ENCODE measurements around the gene MAP3K5.

MAP3K5 gene

GRCh38 chr6:136826216-136826615, 33.9 kb upstream of the MAP3K5 start:
- Histone ChIP-seq H2AFZ (ENCODE audit: low read length) (no peak overlapping the region), H3K79me2 (ENCODE audit: insufficient read depth, low read length) (no peaks in the 10 kb centered on the region), H4K20me1 (ENCODE audit: insufficient read depth, low read length) (no peaks in the 10 kb centered on the region), H3K4me2 (ENCODE audit: low read length) (no peak overlapping the region), H3K27me3 (ENCODE audit: insufficient read depth, low read length) (no peaks in the 10 kb centered on the region), H3K4me3 (ENCODE audit: low read depth, low read length, poor library complexity, severe bottlenecking) (no peak overlapping the region), H3K9me3 (ENCODE audit: low read length) (peaks cover 3% of the 10 kb centered on the region; the same call in 1 of the 2 replicates), H3K9me2 (ENCODE audit: low read depth, low read length) (no peaks in the 10 kb centered on the region), H3K4me1 (ENCODE audit: insufficient read depth, low read length, severe bottlenecking) (peaks cover 15% of the 10 kb centered on the region), H3F3A (ENCODE audit: insufficient read depth, low read length) (no peaks in the 10 kb centered on the region), H3K9ac (ENCODE audit: low read length) (no peak overlapping the region), H3K27ac (ENCODE audit: low read depth, low read length, poor library complexity, severe bottlenecking) (no peak overlapping the region), H3K36me3 (ENCODE audit: insufficient read depth, low read length) (peaks cover 56% of the 10 kb centered on the region)
- TF ChIP-seq CTCF (IDR thresholded peaks at IDR 0.05; ENCODE audit: low read length), result no peak
- no peak for TF ChIP-seq EZH2 (IDR thresholded peaks at IDR 0.05; ENCODE audit: borderline replicate concordance, low read length)

- TF ChIP-seq EZH2 (IDR thresholded peaks at IDR 0.05; ENCODE audit: borderline replicate concordance, low read length) (no peak), CTCF (IDR thresholded peaks at IDR 0.05; ENCODE audit: low read length) (no peak)
- Histone ChIP-seq H3K27me3 (ENCODE audit: insufficient read depth, low read length) (no peaks in the 10 kb centered on the region), H2AFZ (ENCODE audit: low read length) (peak overlapping the region; percentile 16; the same call in 1 of the 2 replicates), H3K9me2 (ENCODE audit: low read depth, low read length) (no peaks in the 10 kb centered on the region), H3K79me2 (ENCODE audit: insufficient read depth, low read length) (no peaks in the 10 kb centered on the region), H3K4me2 (ENCODE audit: low read length) (peak overlapping the region; percentile 97), H3K9ac (ENCODE audit: low read length) (peak overlapping the region; percentile 81), H3K9me3 (ENCODE audit: low read length) (no peaks in the 10 kb centered on the region), H3K36me3 (ENCODE audit: insufficient read depth, low read length) (peaks cover 26% of the 10 kb centered on the region), H3K27ac (ENCODE audit: low read depth, low read length, poor library complexity, severe bottlenecking) (peak overlapping the region; percentile 56), H3F3A (ENCODE audit: insufficient read depth, low read length) (no peaks in the 10 kb centered on the region), H3K4me3 (ENCODE audit: low read depth, low read length, poor library complexity, severe bottlenecking) (peak overlapping the region; percentile 77), H4K20me1 (ENCODE audit: insufficient read depth, low read length) (no peaks in the 10 kb centered on the region), H3K4me1 (ENCODE audit: insufficient read depth, low read length, severe bottlenecking) (peaks cover 15% of the 10 kb centered on the region)
Measured at GRCh38 chr6:136823128-136823660, 30.9 kb upstream of the MAP3K5 start.

- peak within 1 kb of the TSS; percentile 56 for H3K27ac ChIP-seq (ENCODE audit: low read depth, low read length, poor library complexity, severe bottlenecking)
- peak within 1 kb of the TSS; percentile 97 for H3K4me2 ChIP-seq (ENCODE audit: low read length)
- no peaks in the 10 kb centered on the region for H3K9me2 ChIP-seq (ENCODE audit: low read depth, low read length)
- H3K36me3 ChIP-seq (ENCODE audit: insufficient read depth, low read length), result peaks cover 24% of the 10 kb centered on the region
- H4K20me1 ChIP-seq (ENCODE audit: insufficient read depth, low read length), result no peaks in the 10 kb centered on the region
- H3K9me3 ChIP-seq (ENCODE audit: low read length), result no peaks in the 10 kb centered on the region
- no peaks in the 10 kb centered on the region for H3K79me2 ChIP-seq (ENCODE audit: insufficient read depth, low read length)
- peaks cover 15% of the 10 kb centered on the region for H3K4me1 ChIP-seq (ENCODE audit: insufficient read depth, low read length, severe bottlenecking)
- peak within 1 kb of the TSS; percentile 84 for H2AFZ ChIP-seq (ENCODE audit: low read length)
- no peaks in the 10 kb centered on the region for H3K27me3 ChIP-seq (ENCODE audit: insufficient read depth, low read length)
- H3K4me3 ChIP-seq (ENCODE audit: low read depth, low read length, poor library complexity, severe bottlenecking), result peak within 1 kb of the TSS; percentile 77
- peak within 1 kb of the TSS; percentile 81 for H3K9ac ChIP-seq (ENCODE audit: low read length)
- TF ChIP-seq EZH2 (IDR thresholded peaks at IDR 0.05; ENCODE audit: borderline replicate concordance, low read length) (no peak), CTCF (IDR thresholded peaks at IDR 0.05; ENCODE audit: low read length) (peak; percentile 66)
- H3F3A ChIP-seq (ENCODE audit: insufficient read depth, low read length), result no peaks in the 10 kb centered on the region
Measured at GRCh38 chr6:136822376-136823127, 30.3 kb upstream of the MAP3K5 start, which contains the start of gene PEX7. Gene PEX7, plus strand, starts transcription at chr6:136822592. Its CDS starts 74 bp downstream, at chr6:136822666.

All from OCI-LY1 (cell line).